Astrocyte (in vitro differentiated cells and primary cell): Measurements from ENCODE around the gene DLST.

Source experiments
- EZH2 ChIP-seq: IDR thresholded peaks from 2 replicates; pipeline ENCODE4 v1.6.1; 2012; ENCODE audit warnings: mild to moderate bottlenecking, low read length, inconsistent platforms; ENCODE audit not compliant: insufficient read depth
- TF ChIP-seq, protein P1 (sequence below): IDR thresholded peaks from 2 replicates; pipeline ENCODE4 v1.5.1; 2011; ENCODE audit warnings: low read depth, mild to moderate bottlenecking, inconsistent platforms, low read length, moderate library complexity; ENCODE audit not compliant: insufficient read depth

DNA sequence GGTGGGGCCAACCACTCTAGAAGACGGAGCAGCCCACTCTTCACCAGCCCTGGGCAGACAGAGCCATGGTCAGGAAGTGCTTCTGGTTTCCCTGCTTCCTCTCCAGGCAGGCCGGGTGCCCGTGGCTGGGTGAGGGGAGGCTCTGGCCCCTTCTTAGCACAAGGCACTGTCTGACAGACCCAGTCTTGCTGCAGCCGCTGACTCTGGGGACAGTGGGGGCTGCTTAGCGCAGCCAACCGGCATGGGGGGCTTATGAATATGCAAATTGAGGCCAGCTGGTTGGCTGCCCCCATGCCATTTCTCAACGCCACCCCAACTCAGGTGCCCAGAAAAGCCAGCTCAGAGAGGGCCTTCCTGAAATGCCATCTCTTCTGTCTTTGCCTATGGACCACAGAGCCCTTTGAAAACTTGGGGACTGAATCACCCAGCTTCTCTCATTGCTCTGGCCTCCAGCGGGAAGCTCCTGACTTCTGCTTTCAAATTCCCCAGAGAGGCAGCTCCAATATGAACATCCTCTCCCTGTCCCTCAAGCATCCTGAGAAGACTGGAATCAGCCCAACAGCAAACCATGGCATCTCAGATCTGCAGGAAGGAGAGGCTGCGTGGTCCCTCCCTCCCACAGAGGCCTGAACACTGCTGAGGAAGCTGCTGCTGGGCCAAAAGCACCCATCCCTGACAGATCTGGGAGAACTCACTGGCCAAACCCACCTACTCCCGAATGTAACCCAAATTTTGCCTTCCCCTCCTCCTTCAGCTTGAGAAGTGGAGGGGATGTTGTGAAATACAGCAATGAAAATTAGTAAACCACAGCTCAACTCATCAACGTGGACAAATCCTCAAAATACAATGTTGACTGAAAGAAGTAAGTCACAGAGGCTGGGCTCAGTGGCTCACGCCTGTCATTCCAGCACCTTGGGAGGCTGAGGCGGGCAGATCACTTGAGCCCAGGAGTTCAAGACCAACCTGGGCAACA, 5.5 kb upstream of the DLST start, which contains the start of gene PROX2:
- TF ChIP-seq, protein P1, sequence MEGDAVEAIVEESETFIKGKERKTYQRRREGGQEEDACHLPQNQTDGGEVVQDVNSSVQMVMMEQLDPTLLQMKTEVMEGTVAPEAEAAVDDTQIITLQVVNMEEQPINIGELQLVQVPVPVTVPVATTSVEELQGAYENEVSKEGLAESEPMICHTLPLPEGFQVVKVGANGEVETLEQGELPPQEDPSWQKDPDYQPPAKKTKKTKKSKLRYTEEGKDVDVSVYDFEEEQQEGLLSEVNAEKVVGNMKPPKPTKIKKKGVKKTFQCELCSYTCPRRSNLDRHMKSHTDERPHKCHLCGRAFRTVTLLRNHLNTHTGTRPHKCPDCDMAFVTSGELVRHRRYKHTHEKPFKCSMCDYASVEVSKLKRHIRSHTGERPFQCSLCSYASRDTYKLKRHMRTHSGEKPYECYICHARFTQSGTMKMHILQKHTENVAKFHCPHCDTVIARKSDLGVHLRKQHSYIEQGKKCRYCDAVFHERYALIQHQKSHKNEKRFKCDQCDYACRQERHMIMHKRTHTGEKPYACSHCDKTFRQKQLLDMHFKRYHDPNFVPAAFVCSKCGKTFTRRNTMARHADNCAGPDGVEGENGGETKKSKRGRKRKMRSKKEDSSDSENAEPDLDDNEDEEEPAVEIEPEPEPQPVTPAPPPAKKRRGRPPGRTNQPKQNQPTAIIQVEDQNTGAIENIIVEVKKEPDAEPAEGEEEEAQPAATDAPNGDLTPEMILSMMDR = no peak
- no peak for TF ChIP-seq EZH2
